CD14-positive monocyte (primary cell): ENCODE measurements around the gene DCHS1. TPM values are rescaled to one million over a fixed set of nuclear protein-coding genes. Genes with fewer than 3 reads are reported as not detected.

Experiments used
- DNase-seq, 3 donors: peaks; one replicate each; pipeline ENCODE4 v3.0.0-alpha.2; 2011 to 2022
- H2AFZ ChIP-seq: 2 replicates; pipeline ENCODE4 v1.6.0; 2012; ENCODE audit warnings: mild to moderate bottlenecking, low read depth, low read length, inconsistent platforms; ENCODE audit not compliant: insufficient read depth, poor library complexity, severe bottlenecking
- H3K27ac ChIP-seq, 2 donors: 1 replicate in 1 of 2; 2 replicates in 1 of 2; pipeline ENCODE4 v1.5.1; 2012 to 2013; ENCODE audit warnings: low read length in 2 of 2, control low read depth in 1 of 2, inconsistent platforms in 1 of 2, low read depth in 1 of 2, mild to moderate bottlenecking in 1 of 2
- H3K27me3 ChIP-seq, 2 donors: one replicate each; pipeline versions ENCODE4 v1.6.0 to v1.6.1; 2011 to 2013; ENCODE audit warnings: low read length in 2 of 2; ENCODE audit not compliant: control insufficient read depth in 2 of 2, insufficient read depth in 2 of 2
- H3K36me3 ChIP-seq, 2 donors: replicated peaks in 1 of 2; 1 replicate in 1 of 2; 2 replicates in 1 of 2; pipeline versions ENCODE4 v1.5.1 to v1.6.1; 2012 to 2013; ENCODE audit warnings: low read length in 2 of 2, control low read depth in 1 of 2, inconsistent platforms in 1 of 2, mild to moderate bottlenecking in 1 of 2; ENCODE audit not compliant: insufficient read depth in 2 of 2, control insufficient read depth in 1 of 2
- H3K4me1 ChIP-seq, 2 donors: 1 replicate in 1 of 2; 2 replicates in 1 of 2; pipeline versions ENCODE4 v1.5.1 to v1.6.1; 2012 to 2013; ENCODE audit warnings: low read length in 2 of 2, control low read depth in 1 of 2, inconsistent platforms in 1 of 2, mild to moderate bottlenecking in 1 of 2, moderate library complexity in 1 of 2; ENCODE audit not compliant: insufficient read depth in 2 of 2, control insufficient read depth in 1 of 2
- H3K4me2 ChIP-seq: replicated peaks from 2 replicates; pipeline ENCODE3; 2012; ENCODE audit warnings: low read length, moderate library complexity, mild to moderate bottlenecking; ENCODE audit not compliant: poor library complexity, severe bottlenecking; ENCODE audit errors: extremely low read depth
- H3K4me3 ChIP-seq, 3 experiments: fragments of 200-600 bp in 1 of 3; sonication (generic) in 1 of 3; replicated peaks in 1 of 3; 1 replicate in 2 of 3; 2 replicates in 1 of 3; pipeline ENCODE4 v1.5.1; 2011 to 2013; ENCODE audit warnings: low read length in 3 of 3, mild to moderate bottlenecking in 3 of 3, control low read depth in 2 of 3, low read depth in 2 of 3, inconsistent platforms in 1 of 3, moderate library complexity in 1 of 3
- H3K79me2 ChIP-seq: 2 replicates; pipeline ENCODE4 v1.6.0; 2012; ENCODE audit warnings: mild to moderate bottlenecking, control low read depth, inconsistent platforms, low read length, moderate library complexity; ENCODE audit not compliant: insufficient read depth
- H3K9ac ChIP-seq: 2 replicates; pipeline ENCODE4 v1.6.0; 2017; ENCODE audit warnings: low read length, mild to moderate bottlenecking; ENCODE audit not compliant: insufficient read depth, poor library complexity, severe bottlenecking
- H3K9me3 ChIP-seq, 2 donors: replicated peaks in 1 of 2; 1 replicate in 1 of 2; 2 replicates in 1 of 2; pipeline versions ENCODE4 v1.5.1 to v1.6.1; 2012 to 2013; ENCODE audit warnings: low read length in 2 of 2, control low read depth in 1 of 2; ENCODE audit not compliant: control insufficient read depth in 1 of 2, insufficient read depth in 1 of 2
- H4K20me1 ChIP-seq: 2 replicates; pipeline ENCODE4 v1.6.0; 2012; ENCODE audit warnings: mild to moderate bottlenecking, low read length, control low read depth, moderate library complexity; ENCODE audit not compliant: insufficient read depth
- H3K27ac Mint-ChIP-seq, 7 donors: one replicate each; pipeline ENCODE4 v1.8.0; 2020; ENCODE audit warnings: mild to moderate bottlenecking in 7 of 7, mixed read lengths in 7 of 7, moderate library complexity in 6 of 7, inconsistent platforms in 2 of 7
- H3K27me3 Mint-ChIP-seq, 3 donors: one replicate each; pipeline ENCODE4 v1.8.0; 2021 to 2022; ENCODE audit warnings: low read depth in 3 of 3, mild to moderate bottlenecking in 3 of 3, mixed read lengths in 3 of 3, moderate library complexity in 3 of 3, inconsistent platforms in 1 of 3
- H3K36me3 Mint-ChIP-seq, 2 donors: one replicate each; pipeline ENCODE4 v1.8.0; 2020; ENCODE audit warnings: mixed read lengths in 2 of 2, inconsistent platforms in 1 of 2, mild to moderate bottlenecking in 1 of 2
- H3K4me1 Mint-ChIP-seq: one replicate; pipeline ENCODE4 v1.8.0; 2020; ENCODE audit warnings: mild to moderate bottlenecking, mixed read lengths
- H3K4me3 Mint-ChIP-seq, 2 donors: one replicate each; pipeline ENCODE4 v1.8.0; 2020; ENCODE audit warnings: mild to moderate bottlenecking in 2 of 2, mixed read lengths in 2 of 2, moderate library complexity in 1 of 2
- H3K9me3 Mint-ChIP-seq, 7 donors: one replicate each; pipeline ENCODE4 v1.8.0; 2020 to 2022; ENCODE audit warnings: mixed read lengths in 7 of 7, mild to moderate bottlenecking in 6 of 7, moderate library complexity in 6 of 7, inconsistent platforms in 2 of 7
- WGBS: methylation state at CpG from one replicate; pipeline ENCODE4 v1.1.5; 2013; ENCODE audit warnings: missing lambda C conversion rate; ENCODE audit not compliant: insufficient coverage; 5-methylcytosine and 5-hydroxymethylcytosine counted together
- intact Hi-C, 2 donors: fragments of 100-400 bp; cut with micrococcal nuclease; formaldehyde crosslinking; loops; one replicate each; pipeline versions ENCODE4 v1.15.0 to v1.15.1; 2023
- polyA plus RNA-seq, 3 donors: library from polyadenylated mRNA; depleted of rRNA in 1 of 3; unstranded in 2 of 3; stranded (reverse) in 1 of 3; fragments of 300-500 nt in 2 of 3; fragments of >200 nt in 1 of 3; fragmentation: Illumina TruSeq in 2 of 3; gene quantifications; 1 replicate in 2 of 3; 2 replicates in 1 of 3; pipeline ENCODE4 v1.2.3, GENCODE V29; 2012 to 2021
- TF ChIP-seq, protein P1 (sequence below): fragments of 200-600 bp; IDR thresholded peaks from one replicate; pipeline ENCODE4 v1.8.0; 2022; ENCODE audit warnings: antibody characterized with exemption, mild to moderate bottlenecking

The DCHS1 gene
- polyA plus RNA-seq, 3 donors = 0.01 to 0.88 (median 0.02) TPM

DNA sequence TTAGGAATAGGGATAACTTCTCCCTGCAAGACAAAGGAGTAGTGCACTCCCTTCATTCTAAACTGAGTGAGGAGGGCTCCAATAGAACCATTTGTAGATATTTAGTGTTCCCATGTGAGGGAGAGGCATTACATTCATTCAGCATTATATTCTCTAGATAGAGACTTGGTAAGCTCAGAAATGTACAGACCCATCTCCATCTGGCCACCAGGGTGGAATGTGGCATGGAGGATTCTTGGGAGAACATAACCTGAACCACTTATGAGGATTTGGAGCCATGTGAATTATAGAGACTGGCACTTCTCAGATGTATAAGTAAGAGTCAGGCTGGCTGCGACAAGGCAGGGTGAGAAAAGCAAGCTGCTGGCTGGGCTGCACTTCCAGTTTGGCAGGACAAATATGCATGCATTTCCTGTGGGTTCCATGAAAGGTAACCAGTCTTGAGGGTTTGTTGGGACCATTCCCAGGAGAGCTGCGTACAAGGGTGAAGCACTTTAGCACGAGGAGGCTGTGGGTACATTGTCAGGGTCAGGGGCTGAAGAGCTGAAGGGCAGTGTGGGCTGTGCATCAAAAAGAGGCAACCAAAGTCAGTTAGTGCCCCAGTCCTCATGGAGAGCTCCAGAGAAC is 61.4 kb downstream of the DCHS1 start:
- H3K79me2 ChIP-seq = peaks cover 12% of the 10 kb centered on the region
- no peaks in the 10 kb centered on the region for H3K9me3 Mint-ChIP-seq
- no peak overlapping the region for H3K4me2 ChIP-seq
- H3K4me1 ChIP-seq = no peaks in the 10 kb centered on the region
- 76% methylated on average over 3 of the region's 3 CpGs for WGBS
- peaks cover 73 to 86% of the 10 kb centered on the region in 2 donors for H3K36me3 Mint-ChIP-seq
- H3K27ac ChIP-seq = no peak overlapping the region
- H3K4me3 Mint-ChIP-seq = no peak overlapping the region
- H3K27me3 Mint-ChIP-seq = peaks cover 0 to 2% (median 2%) of the 10 kb centered on the region in 3 donors
- H3K27ac Mint-ChIP-seq = peak overlapping the region in 2 of 7 donors; percentile 59 to 62
- no peaks in the 10 kb centered on the region for H3K27me3 ChIP-seq
- peaks cover 9% of the 10 kb centered on the region for H4K20me1 ChIP-seq
- no peaks in the 10 kb centered on the region for H3K4me1 Mint-ChIP-seq
- H3K36me3 ChIP-seq = peaks cover 62 to 89% of the 10 kb centered on the region in 2 donors
- H3K4me3 ChIP-seq = no peak overlapping the region
- intact Hi-C loops = no loop called here
- no peaks in the 10 kb centered on the region for H3K9me3 ChIP-seq
- no peak for DNase-seq
- TF ChIP-seq, protein P1, sequence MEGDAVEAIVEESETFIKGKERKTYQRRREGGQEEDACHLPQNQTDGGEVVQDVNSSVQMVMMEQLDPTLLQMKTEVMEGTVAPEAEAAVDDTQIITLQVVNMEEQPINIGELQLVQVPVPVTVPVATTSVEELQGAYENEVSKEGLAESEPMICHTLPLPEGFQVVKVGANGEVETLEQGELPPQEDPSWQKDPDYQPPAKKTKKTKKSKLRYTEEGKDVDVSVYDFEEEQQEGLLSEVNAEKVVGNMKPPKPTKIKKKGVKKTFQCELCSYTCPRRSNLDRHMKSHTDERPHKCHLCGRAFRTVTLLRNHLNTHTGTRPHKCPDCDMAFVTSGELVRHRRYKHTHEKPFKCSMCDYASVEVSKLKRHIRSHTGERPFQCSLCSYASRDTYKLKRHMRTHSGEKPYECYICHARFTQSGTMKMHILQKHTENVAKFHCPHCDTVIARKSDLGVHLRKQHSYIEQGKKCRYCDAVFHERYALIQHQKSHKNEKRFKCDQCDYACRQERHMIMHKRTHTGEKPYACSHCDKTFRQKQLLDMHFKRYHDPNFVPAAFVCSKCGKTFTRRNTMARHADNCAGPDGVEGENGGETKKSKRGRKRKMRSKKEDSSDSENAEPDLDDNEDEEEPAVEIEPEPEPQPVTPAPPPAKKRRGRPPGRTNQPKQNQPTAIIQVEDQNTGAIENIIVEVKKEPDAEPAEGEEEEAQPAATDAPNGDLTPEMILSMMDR = no peak
- no peak overlapping the region for H3K9ac ChIP-seq
- no peak overlapping the region for H2AFZ ChIP-seq

DNA sequence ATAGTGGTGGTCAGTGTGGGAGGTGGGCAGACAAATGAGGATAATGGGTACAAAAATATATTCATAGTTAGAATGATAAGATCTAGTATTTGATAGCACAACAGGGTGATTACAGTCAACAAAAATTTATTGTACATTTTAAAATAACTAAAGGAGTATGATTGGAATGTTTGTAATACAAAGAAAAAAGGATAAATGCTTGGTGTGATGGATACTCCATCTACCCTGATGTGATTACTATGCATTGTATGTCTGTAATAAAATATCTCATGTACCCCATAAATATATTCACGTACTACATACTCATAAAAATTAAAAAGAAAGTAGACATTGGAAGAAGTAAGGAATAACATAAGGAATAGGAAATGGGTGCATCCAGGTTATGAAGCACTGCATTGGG is 67.6 kb downstream of the DCHS1 start:
- Histone ChIP-seq H3K4me3 (no peak overlapping the region), H3K27ac (no peak overlapping the region), H3K4me1 (no peaks in the 10 kb centered on the region), H3K36me3 (peaks cover 17 to 39% of the 10 kb centered on the region in 2 donors), H3K79me2 (no peaks in the 10 kb centered on the region), H3K9me3 (peaks cover 6 to 12% of the 10 kb centered on the region in 2 donors), H4K20me1 (no peaks in the 10 kb centered on the region), H2AFZ (no peak overlapping the region), H3K9ac (no peak overlapping the region), H3K4me2 (no peak overlapping the region), H3K27me3 (no peaks in the 10 kb centered on the region)
- no peak overlapping the region for H3K27ac Mint-ChIP-seq
- no CpG with 5 or more reads among the region's 1 CpG for WGBS
- DNase-seq = no peak
- peaks cover 44 to 70% of the 10 kb centered on the region in 2 donors for H3K36me3 Mint-ChIP-seq
- H3K27me3 Mint-ChIP-seq = no peaks in the 10 kb centered on the region
- H3K4me1 Mint-ChIP-seq = no peaks in the 10 kb centered on the region
- H3K4me3 Mint-ChIP-seq = no peak overlapping the region
- H3K9me3 Mint-ChIP-seq = peaks cover 12 to 23% (median 20%) of the 10 kb centered on the region in 7 donors
- intact Hi-C loops = no loop called here
- TF ChIP-seq, protein P1 = no peak
